Dendritic cell treated with granulocyte-macrophage colony-stimulating factor and Interleukin-4, amounts not matched to agents 40 ng/mL and 50 ng/mL, for 4 days (primary cell): Measurements from ENCODE around the gene ARHGAP23.

Source experiments
- H3K27ac Mint-ChIP-seq: one replicate; pipeline ENCODE4 v1.8.0; 2022; ENCODE audit warnings: mild to moderate bottlenecking, mixed read lengths
- H3K27me3 Mint-ChIP-seq: one replicate; pipeline ENCODE4 v1.8.0; 2022; ENCODE audit warnings: mild to moderate bottlenecking, mixed read lengths
- H3K36me3 Mint-ChIP-seq: one replicate; pipeline ENCODE4 v1.8.0; 2022; ENCODE audit warnings: low read depth, mixed read lengths
- H3K4me1 Mint-ChIP-seq: one replicate; pipeline ENCODE4 v1.8.0; 2022; ENCODE audit warnings: low read depth, mixed read lengths
- H3K4me3 Mint-ChIP-seq: one replicate; pipeline ENCODE4 v1.8.0; 2022; ENCODE audit warnings: mild to moderate bottlenecking, moderate library complexity, mixed read lengths
- H3K9me3 Mint-ChIP-seq: one replicate; pipeline ENCODE4 v1.8.0; 2022; ENCODE audit warnings: mixed read lengths
- intact Hi-C: fragments of 100-400 bp; cut with micrococcal nuclease; formaldehyde crosslinking; loops from one replicate; pipeline ENCODE4 v1.15.0; 2022

Gene ARHGAP23

DNA sequence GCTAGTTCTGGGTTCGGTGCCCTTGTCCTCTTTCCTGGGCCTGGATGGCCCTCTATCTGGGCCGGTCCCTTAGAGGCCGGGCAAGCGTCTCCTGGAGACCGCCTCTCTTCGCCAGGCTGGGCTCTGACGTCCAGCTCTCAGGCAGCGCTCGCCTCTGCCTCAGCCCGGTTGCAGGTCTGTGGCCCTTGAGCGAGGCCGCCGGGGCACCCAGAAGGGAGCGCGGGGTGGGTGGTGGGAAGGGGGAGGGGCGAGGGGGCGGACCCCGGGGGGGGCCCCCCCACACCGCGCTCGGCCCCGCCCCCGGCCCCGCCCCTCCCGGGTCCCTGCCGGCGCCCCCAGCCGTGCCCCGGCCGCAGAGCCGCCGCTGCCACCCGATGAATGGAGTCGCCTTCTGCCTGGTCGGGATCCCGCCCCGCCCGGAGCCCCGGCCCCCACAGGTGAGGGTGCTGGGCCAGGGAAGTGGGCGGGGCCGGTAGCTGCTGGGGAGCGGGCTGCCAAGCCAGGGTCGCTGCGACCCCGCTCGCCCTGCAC is at the start of gene ARHGAP23:
Gene ARHGAP23 (plus strand): TSS at position 353 of the 531 bp plus-strand sequence. CDS start 22 bp downstream, at position 375.
- intact Hi-C loops = loop anchor here (10.0 kb wide), 1 partner anchor 237 kb away; no protein-coding TSS in a partner anchor
- Mint-ChIP-seq H3K27ac (peak within 1 kb of the TSS; percentile 42), H3K36me3 (no peaks in the 10 kb centered on the region), H3K4me1 (peaks cover 50% of the 10 kb centered on the region), H3K4me3 (peak within 1 kb of the TSS; percentile 71), H3K9me3 (no peaks in the 10 kb centered on the region), H3K27me3 (peaks cover 49% of the 10 kb centered on the region)

DNA sequence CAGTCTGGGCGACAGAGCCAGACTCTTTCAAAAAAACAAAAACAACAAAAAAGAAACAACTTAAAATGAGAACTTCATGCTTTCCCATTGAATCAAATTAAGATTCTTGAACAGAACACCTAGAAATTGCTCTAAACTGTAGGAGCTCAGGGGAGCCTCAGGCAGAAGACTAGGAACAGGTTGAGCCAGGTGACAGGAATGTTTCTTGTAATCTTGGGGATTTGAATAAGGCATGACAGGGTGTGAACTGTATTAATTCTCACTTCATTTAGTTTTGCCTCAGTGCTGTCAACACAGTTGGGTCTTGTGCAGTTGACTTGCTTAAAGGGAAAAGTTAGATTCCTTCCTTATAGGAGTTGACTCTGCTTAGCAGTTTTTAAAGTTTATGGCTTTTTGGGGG is 48.8 kb upstream of the ARHGAP23 start:
- no peak overlapping the region for H3K4me3 Mint-ChIP-seq
- peaks cover 56% of the 10 kb centered on the region for H3K36me3 Mint-ChIP-seq
- no peaks in the 10 kb centered on the region for H3K27me3 Mint-ChIP-seq
- peaks cover 5% of the 10 kb centered on the region for H3K4me1 Mint-ChIP-seq
- intact Hi-C loops = no loop called here
- H3K27ac Mint-ChIP-seq = no peak overlapping the region
- no peaks in the 10 kb centered on the region for H3K9me3 Mint-ChIP-seq

GRCh38 chr17:38395090-38395489 is 33.2 kb upstream of the ARHGAP23 start:
- intact Hi-C loops = no loop called here
- H3K4me3 Mint-ChIP-seq = no peak overlapping the region
- H3K36me3 Mint-ChIP-seq = peaks cover 70% of the 10 kb centered on the region
- no peaks in the 10 kb centered on the region for H3K4me1 Mint-ChIP-seq
- H3K27ac Mint-ChIP-seq = no peak overlapping the region
- no peaks in the 10 kb centered on the region for H3K9me3 Mint-ChIP-seq
- no peaks in the 10 kb centered on the region for H3K27me3 Mint-ChIP-seq

GRCh38 chr17:38397227-38397626 is 31.0 kb upstream of the ARHGAP23 start:
- H3K4me3 Mint-ChIP-seq = no peak overlapping the region
- peaks cover 84% of the 10 kb centered on the region for H3K36me3 Mint-ChIP-seq
- H3K27ac Mint-ChIP-seq = no peak overlapping the region

GRCh38 chr17:38400286-38400685 is 28.0 kb upstream of the ARHGAP23 start:
- Mint-ChIP-seq H3K36me3 (peaks cover 78% of the 10 kb centered on the region), H3K27me3 (no peaks in the 10 kb centered on the region), H3K27ac (no peak overlapping the region), H3K4me1 (no peaks in the 10 kb centered on the region), H3K4me3 (no peak overlapping the region), H3K9me3 (no peaks in the 10 kb centered on the region)
- intact Hi-C loops = no loop called here

More at GRCh38 chr17:38397227-38397626, 31.0 kb upstream of the ARHGAP23 start:
- intact Hi-C loops = no loop called here
- no peaks in the 10 kb centered on the region for H3K27me3 Mint-ChIP-seq
- H3K9me3 Mint-ChIP-seq = no peaks in the 10 kb centered on the region
- H3K4me1 Mint-ChIP-seq = no peaks in the 10 kb centered on the region

- no peaks in the 10 kb centered on the region for H3K27me3 Mint-ChIP-seq
- no peaks in the 10 kb centered on the region for H3K4me1 Mint-ChIP-seq
- H3K4me3 Mint-ChIP-seq = no peak overlapping the region
- H3K9me3 Mint-ChIP-seq = no peaks in the 10 kb centered on the region
- intact Hi-C loops = no loop called here
- H3K36me3 Mint-ChIP-seq = peaks cover 66% of the 10 kb centered on the region
- H3K27ac Mint-ChIP-seq = no peak overlapping the region
These were observed 26.8 kb upstream of the ARHGAP23 start for GRCh38 chr17:38401459-38401858.

DNA sequence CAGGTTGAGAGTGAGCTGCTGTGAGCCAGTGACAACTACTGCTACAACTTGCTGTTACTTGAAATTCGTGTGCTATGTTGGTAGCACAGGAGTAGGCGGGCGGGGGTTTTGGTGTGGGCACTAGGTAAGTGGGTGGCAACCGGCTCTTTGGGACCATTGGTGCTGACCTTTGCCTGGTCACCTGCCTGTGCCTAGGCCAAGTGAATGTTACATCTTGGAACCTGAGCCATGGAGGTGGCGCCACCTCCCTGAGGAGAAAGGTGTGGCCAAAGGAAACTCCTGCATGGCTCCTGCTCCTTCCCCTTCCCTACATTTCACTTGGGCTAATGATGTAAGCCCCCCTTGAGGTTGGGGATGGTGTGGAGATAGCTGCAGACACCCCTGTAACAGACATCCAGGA is 25.4 kb upstream of the ARHGAP23 start:
- Mint-ChIP-seq H3K27me3 (no peaks in the 10 kb centered on the region), H3K36me3 (peaks cover 52% of the 10 kb centered on the region), H3K27ac (no peak overlapping the region), H3K4me3 (no peak overlapping the region), H3K4me1 (no peaks in the 10 kb centered on the region), H3K9me3 (no peaks in the 10 kb centered on the region)
- intact Hi-C loops = no loop called here

- Mint-ChIP-seq H3K27ac (no peak overlapping the region), H3K36me3 (peaks cover 46% of the 10 kb centered on the region), H3K4me3 (no peak overlapping the region), H3K27me3 (no peaks in the 10 kb centered on the region), H3K4me1 (no peaks in the 10 kb centered on the region), H3K9me3 (no peaks in the 10 kb centered on the region)
- intact Hi-C loops = no loop called here
These were observed 24.8 kb upstream of the ARHGAP23 start for GRCh38 chr17:38403491-38403890.

DNA sequence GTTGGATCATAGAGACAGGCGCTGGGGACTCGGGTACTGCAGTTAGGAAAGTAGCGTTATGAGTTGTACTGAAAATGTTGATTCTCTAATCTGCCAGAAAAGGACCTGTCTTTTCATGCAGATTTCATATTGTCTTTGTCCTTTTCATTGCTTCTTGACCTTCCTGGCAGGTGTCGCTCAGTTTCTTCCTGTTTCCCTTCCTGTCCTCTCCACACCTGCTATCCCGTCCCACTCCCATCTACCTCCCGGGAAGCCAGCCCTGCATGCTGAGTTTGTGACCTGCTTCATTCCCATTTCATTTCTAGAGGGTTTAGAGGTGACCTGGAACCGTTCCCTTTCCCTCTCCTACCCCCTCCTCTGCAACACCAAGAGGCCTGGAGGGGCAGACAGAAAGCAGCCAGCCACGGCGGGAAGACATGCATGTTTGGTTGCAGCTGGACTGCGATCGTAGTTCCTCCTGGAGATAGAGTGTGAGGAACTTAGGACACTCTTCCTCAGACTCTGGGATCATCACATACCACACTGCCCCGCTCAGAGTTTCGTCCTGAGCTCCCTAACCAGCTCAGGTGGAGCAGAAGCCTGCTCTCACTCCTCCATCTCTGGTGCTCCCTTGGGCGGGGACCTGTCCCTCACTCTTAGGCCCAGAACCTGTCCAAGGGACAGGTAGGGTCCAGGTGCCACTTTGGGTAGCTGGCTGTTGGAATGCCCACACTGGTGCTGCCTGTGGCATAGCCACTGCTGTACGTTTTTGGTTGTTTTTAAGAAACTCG is 23.9 kb upstream of the ARHGAP23 start:
- Mint-ChIP-seq H3K9me3 (no peaks in the 10 kb centered on the region), H3K27me3 (no peaks in the 10 kb centered on the region), H3K36me3 (peaks cover 37% of the 10 kb centered on the region), H3K4me3 (no peak overlapping the region), H3K4me1 (no peaks in the 10 kb centered on the region), H3K27ac (no peak overlapping the region)
- intact Hi-C loops = no loop called here

DNA sequence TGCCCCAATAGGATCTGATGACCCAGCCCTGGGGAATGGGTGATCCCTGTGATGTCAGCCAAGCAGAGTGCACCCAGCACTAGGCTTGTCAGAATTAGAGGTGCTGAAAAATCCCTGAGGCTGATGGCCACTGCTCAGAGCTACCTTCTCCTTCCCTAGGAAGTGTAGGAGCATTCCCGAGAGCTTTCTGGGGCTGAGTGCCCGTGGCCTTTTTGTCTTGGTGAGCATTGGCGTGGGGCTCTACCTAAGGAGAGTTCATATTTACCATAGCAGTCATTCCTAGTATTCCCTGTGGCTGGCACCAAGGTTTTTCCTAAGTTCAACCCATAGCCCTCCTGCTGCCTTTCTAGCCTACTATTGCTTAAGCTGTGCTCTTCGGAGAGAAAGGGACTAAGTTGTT is 22.6 kb upstream of the ARHGAP23 start:
- Mint-ChIP-seq H3K27ac (no peak overlapping the region), H3K4me3 (no peak overlapping the region), H3K36me3 (peaks cover 24% of the 10 kb centered on the region), H3K9me3 (no peaks in the 10 kb centered on the region), H3K4me1 (no peaks in the 10 kb centered on the region), H3K27me3 (no peaks in the 10 kb centered on the region)
- intact Hi-C loops = no loop called here

DNA sequence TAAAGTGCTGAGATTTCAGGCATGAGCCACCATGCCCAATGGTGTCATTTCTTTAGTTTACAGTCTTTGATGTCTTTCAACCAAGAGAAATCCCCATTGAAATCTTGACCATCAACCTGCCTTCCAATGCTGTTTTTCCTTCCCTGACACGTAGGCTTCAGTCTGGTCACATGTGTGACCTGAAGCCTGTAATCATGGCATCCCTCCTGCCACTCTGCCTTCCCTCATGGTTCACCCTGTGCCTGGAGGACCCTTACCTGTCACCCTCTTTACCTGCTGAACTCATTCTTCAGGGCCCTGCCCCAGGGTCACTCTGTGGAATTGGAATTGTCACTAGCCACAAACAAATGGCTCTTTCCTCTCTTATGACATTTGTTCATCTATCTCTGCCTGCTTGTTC is 18.1 kb upstream of the ARHGAP23 start:
- peaks cover 6% of the 10 kb centered on the region for H3K4me1 Mint-ChIP-seq
- no peaks in the 10 kb centered on the region for H3K9me3 Mint-ChIP-seq
- intact Hi-C loops = no loop called here
- no peaks in the 10 kb centered on the region for H3K36me3 Mint-ChIP-seq
- no peak overlapping the region for H3K27ac Mint-ChIP-seq
- no peak overlapping the region for H3K4me3 Mint-ChIP-seq
- H3K27me3 Mint-ChIP-seq = peaks cover 1% of the 10 kb centered on the region

DNA sequence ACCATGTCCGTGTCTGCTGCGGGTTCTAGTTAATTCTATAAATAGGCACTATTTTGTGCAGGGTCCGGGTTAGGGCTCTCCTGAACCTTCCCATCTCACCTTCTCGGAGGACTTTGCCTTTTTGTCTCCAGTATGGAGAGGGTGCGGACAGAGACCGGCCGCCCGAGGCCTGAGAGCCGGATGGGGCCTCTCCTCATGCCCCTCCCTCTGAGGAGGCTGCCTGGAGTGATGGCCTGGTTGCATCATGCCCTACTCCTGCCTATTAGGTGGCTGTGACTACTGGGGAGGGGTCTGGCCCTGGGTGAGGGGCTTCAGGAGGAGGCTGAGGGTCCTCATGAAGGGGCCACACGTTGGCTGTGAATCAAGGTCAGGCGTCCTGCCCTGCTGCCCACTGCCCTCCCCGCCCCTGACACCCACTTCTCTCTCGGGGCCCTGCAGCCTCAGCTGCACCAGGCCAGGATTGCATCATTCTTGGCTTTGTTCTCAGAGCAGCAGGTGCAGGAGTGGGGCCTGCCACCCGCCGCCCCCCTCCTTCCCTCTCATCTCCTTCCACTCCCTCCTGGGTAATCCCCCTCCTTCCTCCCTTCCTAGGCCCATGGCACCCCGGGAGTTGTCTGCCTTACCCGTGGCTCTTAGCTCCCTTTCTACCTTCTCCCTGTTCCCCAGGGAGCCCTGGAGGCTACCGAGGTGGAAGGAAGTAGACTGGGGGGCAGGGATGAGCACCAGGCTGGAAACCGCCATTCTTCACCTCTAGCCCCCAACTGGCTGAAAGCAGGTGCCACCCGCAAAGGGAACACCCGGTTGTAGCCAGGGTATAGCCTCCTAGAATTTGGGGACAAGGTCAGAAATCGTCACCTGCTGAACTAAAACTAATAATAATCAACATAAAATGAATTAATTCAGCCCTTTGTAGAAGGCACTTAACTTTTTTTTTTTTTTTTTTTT is 12.7 kb upstream of the ARHGAP23 start:
- no peak overlapping the region for H3K27ac Mint-ChIP-seq
- H3K9me3 Mint-ChIP-seq = no peaks in the 10 kb centered on the region
- intact Hi-C loops = no loop called here
- H3K4me3 Mint-ChIP-seq = no peak overlapping the region
- H3K36me3 Mint-ChIP-seq = no peaks in the 10 kb centered on the region
- peaks cover 30% of the 10 kb centered on the region for H3K4me1 Mint-ChIP-seq
- H3K27me3 Mint-ChIP-seq = peaks cover 43% of the 10 kb centered on the region

- Mint-ChIP-seq H3K27ac (no peak overlapping the region), H3K4me3 (no peak overlapping the region), H3K9me3 (no peaks in the 10 kb centered on the region), H3K27me3 (peaks cover 55% of the 10 kb centered on the region), H3K36me3 (no peaks in the 10 kb centered on the region), H3K4me1 (peaks cover 30% of the 10 kb centered on the region)
- intact Hi-C loops = no loop called here
These were observed 11.4 kb upstream of the ARHGAP23 start for GRCh38 chr17:38416840-38417209.
